Epithelial cell of prostate (primary cell): Measurements from ENCODE around the gene MYO1F.
"Not testable (repeated sequence)": the region's sequence is repeated elsewhere in the genome, so short reads cannot be mapped to it uniquely, and the experiment has no call there.

ENCODE experiments used
- DNase-seq: peaks from one replicate; pipeline ENCODE4 v3.0.0-alpha.2; 2011; ENCODE audit warnings: low read depth, low spot score
- H3K27ac ChIP-seq: fragments of 450-650 bp; 2 replicates; pipeline ENCODE4 v1.5.1; 2017; ENCODE audit warnings: mild to moderate bottlenecking

The MYO1F gene

DNA sequence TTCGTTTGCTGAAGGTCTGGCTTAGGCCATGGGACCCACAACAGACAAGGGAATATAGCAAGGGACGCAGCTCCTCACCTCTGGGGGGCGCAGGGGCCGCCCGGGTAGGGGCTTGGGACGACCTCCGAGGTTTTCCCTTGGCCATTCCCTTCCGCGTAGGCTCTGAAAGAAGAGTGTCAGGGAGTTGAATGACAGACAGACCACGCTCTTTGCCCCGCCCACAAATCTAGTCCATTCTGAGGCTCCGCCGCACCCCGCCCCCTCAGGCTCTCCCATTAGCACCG, 51.9 kb downstream of the MYO1F start:
- H3K27ac ChIP-seq = peak overlapping the region; percentile 87
- DNase-seq = no peak

DNA sequence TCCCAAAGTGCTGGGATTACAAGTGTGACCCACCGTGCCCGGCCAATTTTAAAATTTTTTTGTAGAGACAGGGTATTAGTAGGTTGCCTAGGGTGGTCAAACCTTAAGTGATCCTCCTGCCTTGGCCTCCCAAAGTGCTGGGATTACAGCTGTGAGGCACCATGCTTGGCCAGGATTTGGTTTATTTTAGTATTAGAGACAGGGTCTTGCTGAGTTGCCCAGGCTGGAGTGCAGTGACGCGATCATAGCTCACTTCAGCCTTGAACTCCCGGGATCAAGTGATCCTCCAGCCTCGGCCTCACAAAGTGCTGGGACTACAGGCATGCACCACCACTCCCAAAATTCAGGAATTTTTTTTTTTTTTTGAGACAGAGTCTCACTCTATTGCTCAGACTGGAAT, 57.9 kb downstream of the MYO1F start:
- no peak overlapping the region for H3K27ac ChIP-seq
- DNase-seq = no peak

DNA sequence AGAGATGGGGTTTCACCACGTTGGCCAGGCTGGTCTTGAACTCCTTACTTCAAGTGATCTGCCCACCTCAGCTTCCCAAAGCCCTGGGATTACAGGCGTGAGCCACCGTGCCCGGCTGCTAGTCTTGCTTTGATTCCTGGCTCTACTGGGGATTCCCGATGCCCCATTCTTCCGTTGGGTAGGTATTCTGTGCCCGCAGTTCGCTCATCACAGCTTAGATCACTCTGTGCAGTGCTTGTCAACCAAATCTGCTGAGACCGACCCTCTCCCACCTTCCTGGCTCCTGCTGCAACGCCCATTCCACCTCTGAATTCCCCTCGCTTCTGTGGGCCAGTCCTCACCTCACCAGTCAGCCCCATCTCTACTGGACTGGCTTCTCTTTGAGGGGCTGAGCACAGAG, 58.7 kb downstream of the MYO1F start:
- DNase-seq = no peak
- H3K27ac ChIP-seq = no peak overlapping the region

DNA sequence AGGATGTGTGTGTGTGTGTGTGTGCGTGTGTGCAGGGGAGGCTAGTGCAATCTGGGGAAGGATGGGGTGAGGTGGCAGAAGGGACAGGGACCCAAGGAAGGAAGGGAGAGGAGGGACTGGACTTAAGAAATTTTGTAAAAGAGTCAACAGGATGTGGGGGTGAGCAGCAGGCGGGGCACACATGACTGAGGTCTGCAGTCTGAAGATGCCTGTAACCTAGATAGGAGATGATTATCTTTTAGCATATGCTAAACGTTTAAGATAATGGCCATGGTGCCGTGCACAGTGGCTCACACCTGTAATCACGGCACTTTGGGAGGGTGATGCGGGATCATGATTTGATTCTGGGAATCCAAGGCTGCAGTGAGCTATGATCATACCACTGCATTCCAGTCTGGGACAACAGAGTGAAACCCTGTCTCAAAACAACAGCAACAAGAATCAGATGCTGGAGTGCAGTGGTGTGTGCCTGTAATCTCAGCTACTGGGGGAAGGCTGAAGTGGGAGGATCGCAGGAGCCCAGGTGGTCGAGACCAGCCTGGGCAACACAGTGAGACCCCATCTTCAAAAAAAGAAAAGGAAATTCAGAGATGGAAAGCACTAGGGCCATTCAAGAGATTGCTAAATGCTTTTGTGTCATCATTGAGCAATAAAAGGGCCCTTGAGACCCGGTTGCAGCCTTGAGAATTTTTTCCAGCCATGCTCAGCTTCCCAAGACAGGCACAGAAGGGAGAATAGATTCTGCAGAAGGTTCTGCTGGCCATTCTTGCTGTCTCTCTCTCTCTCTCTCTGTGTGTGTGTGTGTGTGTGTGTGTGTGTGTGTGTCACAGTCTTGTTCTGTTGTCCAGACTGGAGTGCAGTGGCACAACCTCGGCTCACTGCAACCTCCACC, 59.4 kb downstream of the MYO1F start:
- no peak overlapping the region for H3K27ac ChIP-seq

DNA sequence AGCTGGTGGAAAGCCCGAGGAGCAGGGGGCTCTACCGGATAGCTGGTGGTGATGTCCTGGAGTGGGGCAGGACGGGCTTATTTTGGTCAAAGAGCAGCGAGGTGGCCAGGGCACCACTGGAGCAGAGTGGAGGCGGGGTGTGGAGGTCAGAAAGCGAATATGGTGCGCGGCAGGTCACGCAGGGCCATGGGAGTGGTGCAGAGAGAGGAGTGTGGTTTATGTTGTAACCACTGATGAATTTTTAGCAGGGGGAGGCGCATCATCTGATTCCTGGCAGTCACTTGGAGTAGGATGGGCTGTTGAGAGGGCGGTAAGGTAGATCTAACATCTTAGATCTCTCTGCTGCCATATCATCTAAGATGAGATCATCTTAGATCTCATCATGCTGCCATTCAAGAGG, 61.9 kb downstream of the MYO1F start:
- H3K27ac ChIP-seq = no peak overlapping the region
- no peak for DNase-seq

More for the DNA sequence above, 59.4 kb downstream of the MYO1F start:
- DNase-seq = no peak

DNA sequence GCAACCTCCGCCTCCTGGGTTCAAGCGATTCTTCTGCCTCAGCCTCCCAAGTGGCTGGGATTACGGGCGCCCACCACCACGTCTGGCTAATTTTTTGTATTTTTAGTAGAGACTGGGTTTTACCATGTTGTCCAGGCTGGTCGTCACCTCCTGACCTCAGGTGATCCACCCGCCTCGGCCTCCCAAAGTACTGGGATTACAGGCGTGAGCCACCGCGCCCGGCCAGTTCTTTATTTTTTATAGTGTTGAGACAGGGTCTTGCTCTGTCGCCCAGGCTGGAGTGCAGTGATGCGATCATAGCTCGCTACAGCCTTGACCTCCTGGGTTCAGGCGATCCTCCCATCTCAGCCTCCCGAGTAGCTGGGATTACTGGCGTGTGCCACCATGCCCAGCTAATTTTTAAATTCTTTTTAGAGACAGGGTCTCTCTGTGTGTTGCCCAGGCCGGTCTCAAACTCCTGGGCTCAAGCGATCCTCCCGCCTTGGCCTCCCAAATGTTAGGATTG, 62.7 kb downstream of the MYO1F start:
- not testable (repeated sequence) for DNase-seq
- H3K27ac ChIP-seq = peak overlapping the region; percentile 95

DNA sequence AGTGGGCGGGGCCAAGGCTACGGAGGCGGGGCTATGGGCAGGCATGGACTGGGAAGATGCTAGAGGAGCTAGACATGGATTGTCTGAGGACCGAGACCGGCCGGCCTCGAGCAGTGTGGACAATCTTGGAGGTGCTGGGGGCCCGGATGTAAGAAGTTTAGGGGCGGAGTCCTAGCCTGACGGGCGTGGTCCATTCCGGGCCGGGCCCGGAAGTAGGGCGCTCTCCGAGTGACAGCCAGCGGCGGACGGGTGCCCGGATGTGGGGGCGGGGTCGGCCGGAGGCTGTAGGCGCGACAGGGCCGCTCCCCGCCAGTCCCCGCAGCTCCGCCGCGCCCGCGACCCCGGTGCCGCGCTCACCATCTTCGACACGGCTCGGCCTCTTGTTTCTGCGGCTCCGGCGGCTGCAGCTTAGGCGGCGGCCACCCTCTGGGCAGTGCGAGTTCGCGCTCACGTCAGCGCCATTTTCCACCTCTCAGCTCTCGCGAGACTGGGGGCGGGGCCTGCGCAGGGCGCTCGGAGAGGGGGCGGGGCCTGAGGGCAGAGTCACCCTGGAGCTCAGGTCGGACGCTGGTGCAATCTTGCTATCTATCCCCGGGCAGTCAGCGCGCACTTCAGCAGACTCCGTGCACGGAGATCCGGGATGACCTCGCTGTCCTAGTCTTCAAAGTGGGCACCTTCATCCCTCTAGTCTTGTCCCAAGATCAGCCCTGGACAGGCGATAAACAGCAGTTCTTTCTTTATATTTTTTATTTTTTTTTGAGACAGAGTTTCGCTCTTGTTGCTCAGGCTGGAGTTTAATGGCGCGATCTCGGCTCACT, 63.3 kb downstream of the MYO1F start, which contains the start of gene ZNF414:
Gene ZNF414 (minus strand): TSS at position 481 of the 818 bp plus-strand sequence. CDS start 121 bp downstream, at position 360.
- H3K27ac ChIP-seq = peak within 1 kb of the TSS; percentile 95
- peak; percentile 78 for DNase-seq

DNA sequence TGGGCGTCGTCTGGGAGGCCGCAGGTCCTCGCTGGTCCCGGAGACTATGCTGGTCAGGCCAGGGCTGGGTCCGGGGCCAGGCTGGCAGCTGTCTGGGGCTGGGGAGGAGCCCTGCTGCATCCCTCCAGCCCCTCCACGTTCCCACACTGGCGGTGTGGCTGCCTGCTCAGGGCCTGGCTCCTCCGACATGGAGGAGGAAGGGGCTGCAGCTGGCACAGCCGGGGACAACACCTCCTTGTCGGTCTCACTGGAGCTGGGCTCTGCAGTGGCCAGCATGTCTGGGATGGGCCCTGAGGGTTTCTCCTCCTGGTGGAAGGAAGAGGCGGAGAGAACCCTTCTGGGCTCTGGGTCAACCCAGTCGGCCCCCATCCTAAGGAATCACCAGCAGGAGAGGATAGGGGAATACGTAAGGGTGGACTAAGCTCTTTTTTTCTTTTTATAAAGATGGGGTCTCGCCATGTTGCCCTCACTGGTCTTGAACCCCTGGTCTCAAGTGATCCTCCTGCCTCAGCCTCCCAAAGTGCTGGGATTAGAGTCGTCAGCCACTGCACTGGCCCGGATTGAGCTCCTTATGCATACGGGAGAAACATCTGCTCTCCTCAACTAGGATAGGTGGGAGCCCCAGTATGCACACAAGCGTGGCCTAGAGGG, 64.1 kb downstream of the MYO1F start:
- DNase-seq = no peak
- peak overlapping the region; percentile 95 for H3K27ac ChIP-seq

DNA sequence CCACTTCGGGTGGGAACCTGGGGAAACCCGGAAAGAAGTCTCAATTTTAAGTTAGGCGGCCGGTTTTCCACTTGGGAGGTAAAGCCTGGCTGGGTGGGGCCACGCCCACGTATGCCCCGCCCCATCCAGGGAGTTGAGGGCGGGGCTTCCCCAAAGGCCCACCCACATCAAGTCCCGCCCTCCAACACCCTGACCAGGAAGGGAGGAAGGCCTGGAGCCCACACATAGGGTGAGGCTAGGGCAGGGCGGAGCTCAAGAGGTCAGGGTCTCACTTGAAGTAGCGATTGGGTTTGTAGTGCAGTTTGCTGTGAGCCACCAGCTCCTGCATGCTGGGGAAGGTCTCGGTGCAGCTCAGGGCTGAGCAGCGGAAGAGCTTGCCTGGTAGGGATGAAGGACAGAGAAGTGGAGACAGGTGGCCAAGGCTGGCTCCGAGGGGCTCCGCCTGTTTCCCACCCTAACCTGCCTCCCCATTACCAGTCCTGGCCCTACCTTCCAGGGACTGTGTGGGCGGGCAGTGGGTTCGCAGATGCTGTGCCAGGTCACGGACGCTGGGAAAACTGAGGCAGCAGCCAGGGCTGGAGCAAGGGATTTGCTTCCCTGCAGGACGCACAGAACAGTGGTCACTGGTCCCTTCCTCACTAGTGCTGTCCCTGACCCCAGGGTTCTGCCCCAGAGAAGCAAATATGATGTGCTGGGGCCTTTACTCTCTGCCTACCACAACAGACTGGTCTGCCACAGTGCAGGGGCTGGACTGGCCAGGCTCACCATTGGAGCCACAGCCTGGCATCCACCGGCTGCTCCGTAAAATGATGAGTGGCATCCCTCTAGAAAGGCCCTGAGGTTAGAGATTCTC, 64.9 kb downstream of the MYO1F start:
- H3K27ac ChIP-seq = peak overlapping the region; percentile 95
- no peak for DNase-seq

DNA sequence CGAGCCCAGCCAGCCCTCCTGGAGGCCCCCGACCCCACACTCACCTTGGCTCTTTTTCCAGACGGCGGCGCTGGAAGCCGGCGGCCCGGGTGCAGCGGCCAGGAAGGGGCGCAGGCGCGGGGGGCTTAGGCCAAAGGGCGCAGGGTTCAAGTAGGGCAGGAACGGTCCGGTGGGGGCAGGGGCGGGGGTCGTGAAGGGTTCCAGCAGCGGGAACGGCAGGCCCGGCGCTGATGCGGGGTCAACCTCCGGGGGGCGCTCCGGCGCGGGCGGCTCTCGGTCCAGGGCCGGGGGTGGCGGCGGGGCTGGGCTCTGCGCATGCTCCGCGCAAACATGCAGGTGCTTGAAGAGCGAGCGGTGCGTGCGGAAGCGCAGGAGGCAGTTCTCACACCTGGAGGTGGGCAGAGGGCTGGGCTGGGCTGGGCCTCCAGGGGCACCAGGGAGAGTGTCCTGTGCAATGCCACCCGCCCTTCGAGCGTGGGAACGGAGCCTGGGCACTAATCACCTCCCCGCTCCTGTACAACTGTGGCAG, 65.6 kb downstream of the MYO1F start:
- DNase-seq = no peak
- no peak overlapping the region for H3K27ac ChIP-seq

DNA sequence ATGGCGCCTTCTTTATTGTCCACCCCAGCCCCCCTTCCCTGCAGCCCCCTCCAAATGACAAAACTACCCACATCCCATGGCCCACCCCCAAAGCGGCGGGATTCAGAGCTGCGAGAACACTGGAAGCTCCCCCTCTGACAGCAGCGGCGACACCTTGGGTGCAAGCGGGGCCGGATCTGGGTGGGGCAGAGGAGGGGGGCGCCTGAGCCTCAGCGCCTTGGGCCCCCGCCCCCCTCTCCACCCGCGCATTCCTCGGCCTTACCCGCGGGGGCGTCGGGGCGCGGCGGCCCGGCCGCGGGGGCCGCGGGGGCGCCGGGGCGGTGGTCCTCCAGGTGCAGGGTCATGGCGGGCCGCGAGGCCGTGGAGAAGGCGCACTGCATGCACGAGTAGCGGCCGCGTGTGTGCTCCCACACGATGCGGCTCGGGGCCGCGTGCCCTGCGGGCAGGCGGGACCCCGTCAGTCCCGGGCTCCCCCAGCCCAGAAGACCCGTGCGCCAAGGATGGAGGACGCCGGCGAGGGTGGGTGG, 66.6 kb downstream of the MYO1F start:
- DNase-seq = no peak
- H3K27ac ChIP-seq = no peak overlapping the region

DNA sequence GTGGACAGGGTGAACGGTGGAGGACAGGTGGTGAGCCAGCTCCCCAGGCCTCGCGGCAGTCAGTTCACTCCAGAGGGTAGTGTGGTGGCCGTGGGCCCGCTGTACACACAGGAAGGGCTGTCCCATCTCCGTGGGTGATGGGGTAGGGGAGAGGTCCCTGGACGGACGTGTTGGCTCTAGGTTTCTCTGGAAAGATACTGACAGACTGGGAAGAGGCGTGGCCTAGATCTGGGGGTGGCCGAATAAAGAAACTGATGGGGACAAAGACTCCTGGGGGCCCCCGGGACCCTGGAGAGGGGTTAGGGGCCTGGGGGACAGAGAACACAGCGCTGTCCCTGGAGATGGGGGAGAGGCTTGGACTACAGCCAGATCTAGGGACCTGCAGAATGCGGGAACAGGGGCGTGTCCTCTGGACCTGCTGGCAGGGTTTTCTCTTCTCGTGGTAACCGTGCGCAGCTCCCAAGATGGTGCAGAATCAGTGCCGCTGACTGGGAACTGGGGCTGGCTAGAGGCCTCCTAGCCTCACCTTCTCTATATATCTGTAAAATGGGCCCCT, 70.8 kb downstream of the MYO1F start:
- no peak overlapping the region for H3K27ac ChIP-seq
- no peak for DNase-seq

DNA sequence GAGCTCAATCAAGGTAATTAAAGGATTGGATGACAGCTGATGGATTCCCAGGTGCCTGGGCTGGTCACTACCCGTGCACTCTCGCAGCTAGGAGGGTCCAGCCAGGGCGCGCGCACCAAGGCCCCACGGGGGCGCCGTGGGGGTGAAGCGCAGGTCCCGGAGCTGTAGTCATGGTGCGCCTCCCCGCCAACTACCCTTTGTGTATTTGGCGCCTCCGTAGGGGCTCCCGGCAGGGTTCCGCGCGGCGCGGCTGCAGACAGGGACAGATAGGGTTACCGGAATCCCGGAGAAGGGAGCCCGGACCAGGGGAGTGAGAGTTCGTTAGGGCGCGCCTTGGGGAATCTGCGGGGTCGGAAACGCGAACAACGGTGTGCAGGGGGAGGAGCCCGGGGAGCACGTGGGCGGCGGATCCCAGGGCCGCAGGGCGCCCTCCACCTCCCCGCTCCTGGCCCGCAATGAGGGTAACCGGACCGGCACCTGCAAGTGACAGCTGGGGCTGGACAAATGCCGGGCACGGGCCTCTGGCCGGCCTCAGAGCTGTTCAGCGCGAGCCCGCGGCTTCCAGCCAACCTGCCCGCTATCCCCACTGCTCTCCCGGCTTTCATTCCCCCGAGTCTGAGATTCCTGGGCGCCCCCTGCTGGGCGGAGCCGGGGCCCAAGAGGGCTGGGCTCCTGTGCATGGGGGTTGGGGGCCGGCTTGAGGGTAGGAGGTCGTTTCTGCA, 71.4 kb downstream of the MYO1F start:
- DNase-seq = no peak
- H3K27ac ChIP-seq = no peak overlapping the region

DNA sequence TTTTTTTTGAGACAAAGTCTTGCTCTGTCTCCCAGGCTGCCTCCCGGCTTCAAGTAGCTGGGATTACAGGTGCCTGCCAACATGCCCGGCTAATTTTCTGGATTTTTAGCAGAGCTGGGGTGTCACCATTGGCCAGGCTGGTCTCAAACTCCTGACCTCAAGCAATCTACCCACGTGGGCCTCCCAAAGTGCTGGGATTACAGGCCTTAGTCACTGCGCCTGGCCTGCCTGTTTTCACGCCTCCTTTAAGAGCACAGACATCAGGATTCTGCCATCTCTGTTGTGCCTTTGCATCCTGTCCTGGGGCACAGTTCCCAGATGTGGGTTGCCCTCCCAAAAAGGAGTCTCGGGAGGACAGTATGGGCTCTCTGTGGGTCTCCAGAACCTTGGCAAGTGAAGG, 72.3 kb downstream of the MYO1F start:
- DNase-seq = no peak
- H3K27ac ChIP-seq = no peak overlapping the region

DNA sequence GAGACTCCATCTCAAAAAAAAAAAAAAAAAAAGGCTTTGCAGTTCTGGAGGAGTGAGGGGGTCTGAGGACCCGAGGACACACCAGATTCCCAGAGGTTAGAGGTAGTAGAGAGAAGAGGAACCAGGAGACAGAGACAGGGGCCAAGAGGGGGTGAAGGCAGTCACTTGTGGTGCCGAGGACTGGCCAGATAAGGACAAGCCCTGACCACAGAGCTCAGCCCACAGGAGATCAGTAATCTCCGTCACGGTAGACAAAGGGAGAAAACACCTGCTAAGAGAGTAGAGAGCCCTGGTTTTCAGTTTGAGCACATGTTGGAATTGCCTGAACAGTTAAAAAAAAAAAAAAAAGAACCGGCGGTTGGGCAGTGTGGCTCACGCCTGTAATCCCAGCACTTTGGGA, 73.1 kb downstream of the MYO1F start:
- no peak for DNase-seq
- no peak overlapping the region for H3K27ac ChIP-seq

DNA sequence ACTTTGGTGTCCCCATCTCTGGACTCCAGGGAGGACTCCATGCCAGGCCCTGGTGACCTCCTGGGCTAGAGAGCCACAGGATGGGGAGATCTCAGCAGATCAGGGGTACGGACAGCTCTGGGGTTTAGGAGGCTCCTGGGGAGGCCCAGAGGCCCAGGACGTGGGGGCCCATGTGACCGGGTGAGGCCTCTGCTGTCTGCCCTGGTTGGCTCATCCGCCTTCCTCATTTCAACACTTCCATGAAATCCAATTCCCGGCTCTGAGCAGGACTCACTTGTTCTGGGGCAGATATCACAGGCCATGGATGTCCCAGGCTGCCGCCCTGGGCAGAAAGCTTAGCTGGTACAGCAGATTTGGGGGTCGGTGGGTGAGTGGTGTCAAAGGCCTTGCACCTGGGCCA, 73.7 kb downstream of the MYO1F start:
- no peak for DNase-seq
- H3K27ac ChIP-seq = no peak overlapping the region

DNA sequence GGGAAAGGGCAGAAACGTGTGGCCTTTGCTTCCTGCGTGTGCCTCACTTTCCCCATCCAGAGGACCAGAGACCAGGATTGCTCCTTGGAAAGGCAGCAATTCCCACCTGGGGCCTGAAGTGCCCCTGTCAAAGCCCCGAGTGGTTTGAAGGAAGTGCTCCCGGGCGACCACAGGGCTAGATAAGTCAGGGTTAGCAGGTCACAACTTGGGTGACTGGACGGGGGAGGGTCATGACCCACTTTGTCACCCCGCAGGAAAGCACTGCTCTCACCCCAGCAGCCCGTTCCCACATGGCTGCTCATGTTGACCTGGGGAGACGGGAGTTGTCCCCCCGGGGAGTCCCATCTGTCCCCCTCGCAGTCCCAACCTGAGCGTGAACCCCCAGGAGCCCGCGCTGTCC, 75.3 kb downstream of the MYO1F start:
- DNase-seq = no peak
- H3K27ac ChIP-seq = no peak overlapping the region

DNA sequence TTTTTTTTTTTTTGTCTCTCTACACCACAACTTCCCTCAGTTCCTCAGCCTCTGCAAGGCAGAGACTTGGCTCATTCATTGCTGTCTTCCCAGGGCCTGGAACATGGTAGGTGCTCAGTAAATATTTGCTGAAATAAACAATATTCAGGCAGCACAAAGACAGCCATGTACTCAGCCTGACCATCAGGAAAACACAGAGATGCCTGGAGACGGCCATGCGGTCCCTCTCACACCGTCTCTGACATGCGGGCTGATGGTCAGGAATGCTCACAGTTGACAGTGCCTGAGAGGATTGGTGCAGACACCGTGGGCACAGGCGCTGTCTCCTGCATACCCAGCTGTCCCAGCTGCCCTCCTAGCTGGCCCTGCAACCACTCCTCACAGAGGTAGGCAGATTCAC, 75.7 kb downstream of the MYO1F start:
- DNase-seq = no peak
- H3K27ac ChIP-seq = no peak overlapping the region
